GM12891 (cell line): ENCODE data around the gene LRCH1.

Experiments used
- DNase-seq: peaks from one replicate; pipeline ENCODE4 v3.0.0; 2011; ENCODE audit warnings: low spot score; ENCODE audit not compliant: insufficient read length
- FAIRE-seq: peaks from 2 replicates; lab custom pipeline; 2011; peaks lifted over from hg19 to GRCh38; lab: Jason Lieb, UNC
- PAX5 ChIP-seq: IDR thresholded peaks from 2 replicates; pipeline ENCODE4 v1.6.1; 2011; ENCODE audit warnings: low read length, moderate library complexity, mild to moderate bottlenecking; ENCODE audit not compliant: insufficient read depth, severe bottlenecking
- POLR2A ChIP-seq: IDR thresholded peaks from 2 replicates; pipeline ENCODE4 v1.6.1; 2011; ENCODE audit warnings: low read depth, low read length, control low read depth
- POLR2AphosphoS5 ChIP-seq: IDR thresholded peaks from 2 replicates; pipeline ENCODE4 v1.6.1; 2011; ENCODE audit warnings: low read depth, low read length, control low read depth
- POU2F2 ChIP-seq: IDR thresholded peaks from 2 replicates; pipeline ENCODE4 v1.6.1; 2011; ENCODE audit warnings: low read depth, mild to moderate bottlenecking, control low read depth, low read length, moderate library complexity
- SPI1 ChIP-seq: IDR thresholded peaks from 2 replicates; pipeline ENCODE4 v1.6.1; 2011; ENCODE audit warnings: low read depth, low read length, control low read depth
- TAF1 ChIP-seq: IDR thresholded peaks from 2 replicates; pipeline ENCODE4 v1.6.1; 2011; ENCODE audit warnings: low read depth, low read length, control low read depth

Gene LRCH1

GRCh38 chr13:46620029-46620428 lies 67.1 kb downstream of the LRCH1 start:
- FAIRE-seq (no peak), DNase-seq (no peak)
- TF ChIP-seq TAF1 (no peak), SPI1 (no peak), PAX5 (no peak), POU2F2 (no peak), POLR2A (no peak), POLR2AphosphoS5 (no peak)

GRCh38 chr13:46620471-46620870 lies 67.5 kb downstream of the LRCH1 start:
- FAIRE-seq (no peak), DNase-seq (no peak)
- TF ChIP-seq POLR2A (no peak), POLR2AphosphoS5 (no peak), SPI1 (no peak), PAX5 (no peak), POU2F2 (no peak), TAF1 (no peak)

- DNase-seq = no peak
- no peak for FAIRE-seq
- TF ChIP-seq POLR2A (no peak), TAF1 (no peak), PAX5 (no peak), SPI1 (no peak), POU2F2 (no peak), POLR2AphosphoS5 (no peak)
Measured at GRCh38 chr13:46621133-46621532, 68.2 kb downstream of the LRCH1 start.

GRCh38 chr13:46621792-46622629 lies 69.0 kb downstream of the LRCH1 start:
- no peak for DNase-seq
- TF ChIP-seq POLR2A = no peak
- TF ChIP-seq TAF1 = no peak
- TF ChIP-seq POLR2AphosphoS5 = no peak
- no peak for TF ChIP-seq SPI1
- peak; percentile 72 for FAIRE-seq

- TF ChIP-seq SPI1 (peak; percentile 24; the same call in 1 of the 2 replicates), POLR2AphosphoS5 (no peak)
- DNase-seq = no peak
- peak; percentile 82 for FAIRE-seq
Measured at GRCh38 chr13:46622630-46623256, 69.8 kb downstream of the LRCH1 start.

GRCh38 chr13:46624353-46624752 lies 71.4 kb downstream of the LRCH1 start:
- DNase-seq (no peak), FAIRE-seq (peak; percentile 79)
- no peak for TF ChIP-seq POLR2AphosphoS5

- FAIRE-seq (no peak), DNase-seq (no peak)
- TF ChIP-seq POU2F2 = no peak
- no peak for TF ChIP-seq PAX5
- no peak for TF ChIP-seq TAF1
- TF ChIP-seq SPI1 = no peak
- no peak for TF ChIP-seq POLR2AphosphoS5
- TF ChIP-seq POLR2A = no peak
Measured at GRCh38 chr13:46624821-46625220, 71.9 kb downstream of the LRCH1 start.

- DNase-seq (no peak), FAIRE-seq (no peak)
- no peak for TF ChIP-seq POU2F2
Measured at GRCh38 chr13:46627462-46627861, 74.5 kb downstream of the LRCH1 start.

- TF ChIP-seq POU2F2 (no peak), TAF1 (no peak), POLR2AphosphoS5 (no peak), POLR2A (no peak), SPI1 (no peak), PAX5 (no peak)
- no peak for DNase-seq
- FAIRE-seq = peak; percentile 20
Measured at GRCh38 chr13:46628622-46629365, 75.8 kb downstream of the LRCH1 start.

GRCh38 chr13:46629811-46630413 lies 76.9 kb downstream of the LRCH1 start:
- no peak for FAIRE-seq
- TF ChIP-seq POU2F2 = no peak
- no peak for TF ChIP-seq POLR2AphosphoS5
- TF ChIP-seq POLR2A = no peak
- no peak for TF ChIP-seq TAF1
- TF ChIP-seq PAX5 = no peak
- TF ChIP-seq SPI1 = no peak
- DNase-seq = no peak
